Effector memory CD8-positive, alpha-beta T cell (primary cell): ENCODE results near the gene DOK3.
A peak's percentile ranks its signal among the peaks of the same experiment; 100 is the strongest.

Source experiments
- ATAC-seq: fragments of 150-1000 bp; cut with Tn5 transposase; replicated peaks from 2 replicates; pipeline ENCODE4 v1.10.0; 2021; ENCODE audit warnings: mild to moderate bottlenecking, moderate library complexity
- DNase-seq, 3 experiments: peaks; one replicate each; pipeline ENCODE4 v3.0.0; 2021
- H3K27ac Mint-ChIP-seq, 2 donors: one replicate each; pipeline ENCODE4 v1.8.0; 2022; ENCODE audit warnings: mild to moderate bottlenecking in 2 of 2, mixed read lengths in 2 of 2, moderate library complexity in 2 of 2
- H3K27me3 Mint-ChIP-seq, 2 donors: one replicate each; pipeline ENCODE4 v1.8.0; 2022; ENCODE audit warnings: mixed read lengths in 2 of 2
- H3K36me3 Mint-ChIP-seq: one replicate; pipeline ENCODE4 v1.8.0; 2022; ENCODE audit warnings: mild to moderate bottlenecking, moderate library complexity, mixed read lengths; ENCODE audit not compliant: insufficient read depth
- H3K4me1 Mint-ChIP-seq, 2 donors: one replicate each; pipeline ENCODE4 v1.8.0; 2022; ENCODE audit warnings: low read depth in 2 of 2, mixed read lengths in 2 of 2
- H3K4me3 Mint-ChIP-seq, 2 donors: one replicate each; pipeline ENCODE4 v1.8.0; 2022; ENCODE audit warnings: mild to moderate bottlenecking in 2 of 2, mixed read lengths in 2 of 2, moderate library complexity in 2 of 2
- H3K9me3 Mint-ChIP-seq, 2 donors: one replicate each; pipeline ENCODE4 v1.8.0; 2022; ENCODE audit warnings: mixed read lengths in 2 of 2

DOK3 gene

GRCh38 chr5:177495243-177496060 is 14.2 kb downstream of the DOK3 start:
- no peaks in the 10 kb centered on the region for H3K9me3 Mint-ChIP-seq
- no peak overlapping the region for H3K27ac Mint-ChIP-seq
- H3K4me3 Mint-ChIP-seq, result peak overlapping the region; percentile 78 to 83
- no peaks in the 10 kb centered on the region for H3K27me3 Mint-ChIP-seq
- no peak for ATAC-seq
- no peak for DNase-seq
- peaks cover 3% of the 10 kb centered on the region for H3K36me3 Mint-ChIP-seq
- peaks cover 22 to 25% of the 10 kb centered on the region in 2 donors for H3K4me1 Mint-ChIP-seq

GRCh38 chr5:177494346-177495195 is 15.1 kb downstream of the DOK3 start:
- ATAC-seq (no peak), DNase-seq (no peak)
- H3K4me1 Mint-ChIP-seq, result peaks cover 22 to 25% of the 10 kb centered on the region in 2 donors
- H3K9me3 Mint-ChIP-seq, result no peaks in the 10 kb centered on the region
- H3K4me3 Mint-ChIP-seq, result no peak overlapping the region
- H3K36me3 Mint-ChIP-seq, result peaks cover 3% of the 10 kb centered on the region
- no peaks in the 10 kb centered on the region for H3K27me3 Mint-ChIP-seq
- peak overlapping the region in 1 of 2 donors; percentile 15 for H3K27ac Mint-ChIP-seq

GRCh38 chr5:177493795-177494345 is 15.8 kb downstream of the DOK3 start:
- H3K4me3 Mint-ChIP-seq, result no peak overlapping the region
- peak overlapping the region in 1 of 2 donors; percentile 15 for H3K27ac Mint-ChIP-seq
- no peaks in the 10 kb centered on the region for H3K9me3 Mint-ChIP-seq
- peaks cover 3% of the 10 kb centered on the region for H3K36me3 Mint-ChIP-seq
- ATAC-seq (no peak), DNase-seq (no peak)
- no peaks in the 10 kb centered on the region for H3K27me3 Mint-ChIP-seq
- H3K4me1 Mint-ChIP-seq, result peaks cover 22 to 24% of the 10 kb centered on the region in 2 donors

- Mint-ChIP-seq H3K27me3 (no peaks in the 10 kb centered on the region), H3K36me3 (peaks cover 3% of the 10 kb centered on the region), H3K27ac (peak overlapping the region in 1 of 2 donors; percentile 25), H3K9me3 (no peaks in the 10 kb centered on the region), H3K4me3 (no peak overlapping the region), H3K4me1 (peaks cover 14 to 16% of the 10 kb centered on the region in 2 donors)
- DNase-seq (no peak), ATAC-seq (no peak)
Observed at GRCh38 chr5:177492841-177493240, 16.8 kb downstream of the DOK3 start.

GRCh38 chr5:177491983-177492746 is 17.5 kb downstream of the DOK3 start:
- no peak overlapping the region for H3K4me3 Mint-ChIP-seq
- ATAC-seq (no peak), DNase-seq (no peak)
- no peak overlapping the region for H3K27ac Mint-ChIP-seq
- H3K36me3 Mint-ChIP-seq, result peaks cover 3% of the 10 kb centered on the region
- no peaks in the 10 kb centered on the region for H3K27me3 Mint-ChIP-seq
- no peaks in the 10 kb centered on the region for H3K9me3 Mint-ChIP-seq
- peaks cover 13 to 16% of the 10 kb centered on the region in 2 donors for H3K4me1 Mint-ChIP-seq

GRCh38 chr5:177491429-177491945 is 18.1 kb downstream of the DOK3 start:
- Mint-ChIP-seq H3K27me3 (no peaks in the 10 kb centered on the region), H3K27ac (no peak overlapping the region), H3K36me3 (peaks cover 3% of the 10 kb centered on the region), H3K4me1 (peaks cover 13 to 16% of the 10 kb centered on the region in 2 donors), H3K9me3 (no peaks in the 10 kb centered on the region), H3K4me3 (no peak overlapping the region)
- ATAC-seq (peak; percentile 40), DNase-seq (no peak)

GRCh38 chr5:177490992-177491391 is 18.6 kb downstream of the DOK3 start:
- Mint-ChIP-seq H3K27ac (no peak overlapping the region), H3K36me3 (peaks cover 3% of the 10 kb centered on the region), H3K4me3 (no peak overlapping the region), H3K4me1 (peaks cover 9 to 11% of the 10 kb centered on the region in 2 donors), H3K27me3 (no peaks in the 10 kb centered on the region), H3K9me3 (no peaks in the 10 kb centered on the region)
- DNase-seq (no peak), ATAC-seq (no peak)

GRCh38 chr5:177490311-177490991 is 19.2 kb downstream of the DOK3 start:
- Mint-ChIP-seq H3K4me1 (peaks cover 8 to 9% of the 10 kb centered on the region in 2 donors), H3K9me3 (no peaks in the 10 kb centered on the region), H3K27ac (no peak overlapping the region), H3K4me3 (no peak overlapping the region), H3K27me3 (no peaks in the 10 kb centered on the region), H3K36me3 (peaks cover 3% of the 10 kb centered on the region)
- ATAC-seq (no peak), DNase-seq (no peak)

GRCh38 chr5:177489119-177489716 is 20.4 kb downstream of the DOK3 start:
- peaks cover 3% of the 10 kb centered on the region for H3K36me3 Mint-ChIP-seq
- ATAC-seq (no peak), DNase-seq (no peak)
- no peaks in the 10 kb centered on the region for H3K9me3 Mint-ChIP-seq
- H3K27ac Mint-ChIP-seq, result no peak overlapping the region
- H3K27me3 Mint-ChIP-seq, result no peaks in the 10 kb centered on the region
- peaks cover 6 to 8% of the 10 kb centered on the region in 2 donors for H3K4me1 Mint-ChIP-seq
- H3K4me3 Mint-ChIP-seq, result no peak overlapping the region

- ATAC-seq (no peak), DNase-seq (no peak)
- Mint-ChIP-seq H3K27me3 (no peaks in the 10 kb centered on the region), H3K4me1 (peaks cover 3 to 5% of the 10 kb centered on the region in 2 donors), H3K36me3 (no peaks in the 10 kb centered on the region), H3K4me3 (no peak overlapping the region), H3K9me3 (no peaks in the 10 kb centered on the region), H3K27ac (no peak overlapping the region)
Observed at GRCh38 chr5:177487975-177488374, 21.7 kb downstream of the DOK3 start.

GRCh38 chr5:177487144-177487543 is 22.5 kb downstream of the DOK3 start:
- no peaks in the 10 kb centered on the region for H3K27me3 Mint-ChIP-seq
- no peak for ATAC-seq
- DNase-seq, result no peak
- H3K9me3 Mint-ChIP-seq, result no peaks in the 10 kb centered on the region
- no peak overlapping the region for H3K27ac Mint-ChIP-seq
- H3K36me3 Mint-ChIP-seq, result no peaks in the 10 kb centered on the region
- no peak overlapping the region for H3K4me3 Mint-ChIP-seq
- no peaks in the 10 kb centered on the region for H3K4me1 Mint-ChIP-seq

- Mint-ChIP-seq H3K36me3 (no peaks in the 10 kb centered on the region), H3K27ac (no peak overlapping the region), H3K4me3 (no peak overlapping the region), H3K27me3 (no peaks in the 10 kb centered on the region), H3K9me3 (no peaks in the 10 kb centered on the region), H3K4me1 (no peaks in the 10 kb centered on the region)
- ATAC-seq (no peak), DNase-seq (no peak)
Observed at GRCh38 chr5:177486256-177486655, 23.4 kb downstream of the DOK3 start.
